ENCODE data around the gene SNX11. TPM values are rescaled to one million over a fixed set of nuclear protein-coding genes. Genes with fewer than 3 reads are reported as not detected.
A peak's percentile ranks its signal among the peaks of the same experiment; 100 is the strongest.

SNX11 gene
- total RNA-seq, 2 donors from 2014 or later, result 15.2 to 16.0 TPM

- H3K4me1 ChIP-seq (replicated peaks), result no peaks in the 10 kb centered on the region
- no peaks in the 10 kb centered on the region for H3K27me3 ChIP-seq (replicated peaks; ENCODE audit: insufficient read depth)
- H3K9me3 ChIP-seq, result no peaks in the 10 kb centered on the region
- H3K36me3 ChIP-seq, result peaks cover 0 to 10% of the 10 kb centered on the region in 2 donors
- TF ChIP-seq POLR2A (IDR thresholded peaks at IDR 0.05) (no peak), CTCF (IDR thresholded peaks at IDR 0.05) (no peak), POLR2AphosphoS5 (IDR thresholded peaks at IDR 0.05) (no peak)
- intact Hi-C loops (cut with DNase I), result no loop called here
- no peak overlapping the region for H3K27ac ChIP-seq
- no peak overlapping the region for H3K4me3 ChIP-seq
- no peak for DNase-seq (ENCODE audit: low spot score)
- 80% methylated on average over 6 of the region's 6 CpGs for WGBS
Measured at GRCh38 chr17:48123111-48123510, 15.5 kb downstream of the SNX11 start.

GRCh38 chr17:48123776-48124388 is 16.3 kb downstream of the SNX11 start:
- 97% methylated on average over 4 of the region's 4 CpGs for WGBS
- Histone ChIP-seq H3K36me3 (peaks cover 0 to 10% of the 10 kb centered on the region in 2 donors), H3K4me3 (no peak overlapping the region), H3K9me3 (no peaks in the 10 kb centered on the region), H3K4me1 (replicated peaks) (no peaks in the 10 kb centered on the region), H3K27ac (no peak overlapping the region), H3K27me3 (replicated peaks; ENCODE audit: insufficient read depth) (no peaks in the 10 kb centered on the region)
- DNase-seq (ENCODE audit: low spot score), result no peak
- TF ChIP-seq POLR2A (IDR thresholded peaks at IDR 0.05), result no peak
- TF ChIP-seq POLR2AphosphoS5 (IDR thresholded peaks at IDR 0.05), result no peak
- no peak for TF ChIP-seq CTCF (IDR thresholded peaks at IDR 0.05)
- intact Hi-C loops (cut with DNase I), result no loop called here

GRCh38 chr17:48125829-48126531 is 18.4 kb downstream of the SNX11 start:
- H3K9me3 ChIP-seq, result no peaks in the 10 kb centered on the region
- no peak overlapping the region for H3K4me3 ChIP-seq
- no peak for DNase-seq (ENCODE audit: low spot score)
- no peaks in the 10 kb centered on the region for H3K4me1 ChIP-seq (replicated peaks)
- peaks cover 0 to 10% of the 10 kb centered on the region in 2 donors for H3K36me3 ChIP-seq
- 59% methylated on average over 9 of the region's 9 CpGs for WGBS
- TF ChIP-seq POLR2A (IDR thresholded peaks at IDR 0.05), result no peak
- no peak for TF ChIP-seq POLR2AphosphoS5 (IDR thresholded peaks at IDR 0.05)
- TF ChIP-seq CTCF (IDR thresholded peaks at IDR 0.05), result no peak
- H3K27ac ChIP-seq, result peak overlapping the region in 1 of 2 donors; percentile 8
- intact Hi-C loops (cut with DNase I), result no loop called here
- no peaks in the 10 kb centered on the region for H3K27me3 ChIP-seq (replicated peaks; ENCODE audit: insufficient read depth)

DNA sequence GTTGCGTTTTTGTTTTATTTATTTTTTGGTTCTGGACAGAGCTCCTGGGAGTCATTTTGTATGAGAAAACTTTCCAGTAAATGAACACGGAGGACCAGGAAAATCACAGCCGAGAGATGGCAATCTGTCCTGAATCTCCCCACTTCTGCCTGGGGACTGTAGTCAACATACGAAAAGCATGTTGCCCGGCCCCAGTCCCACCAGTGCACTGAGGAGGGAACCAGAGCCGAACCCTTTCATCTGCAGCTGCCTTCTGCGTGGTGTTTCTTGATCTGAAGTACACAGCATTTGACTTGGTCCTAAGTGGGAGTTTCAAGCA is 18.9 kb downstream of the SNX11 start:
- H3K27ac ChIP-seq, result no peak overlapping the region
- TF ChIP-seq POLR2A (IDR thresholded peaks at IDR 0.05), result no peak
- no peak for TF ChIP-seq CTCF (IDR thresholded peaks at IDR 0.05)
- no peak for TF ChIP-seq POLR2AphosphoS5 (IDR thresholded peaks at IDR 0.05)
- WGBS, result 67% methylated on average over 7 of the region's 7 CpGs

More for the DNA sequence above, 18.9 kb downstream of the SNX11 start:
- Histone ChIP-seq H3K36me3 (peaks cover 0 to 10% of the 10 kb centered on the region in 2 donors), H3K4me1 (replicated peaks) (no peaks in the 10 kb centered on the region), H3K4me3 (no peak overlapping the region), H3K9me3 (no peaks in the 10 kb centered on the region), H3K27me3 (replicated peaks; ENCODE audit: insufficient read depth) (no peaks in the 10 kb centered on the region)
- DNase-seq (ENCODE audit: low spot score), result no peak
- intact Hi-C loops (cut with DNase I), result no loop called here
